ENCODE data around the gene LRP5. TPM values are rescaled to one million over a fixed set of nuclear protein-coding genes. Genes with fewer than 3 reads are reported as not detected.

Gene LRP5
- total and polyA plus RNA-seq, 3 donors from 2014 or later, result 15.7 to 21.3 (median 20.6) TPM

- Histone ChIP-seq H3K9me3 (no peaks in the 10 kb centered on the region), H3K4me1 (peaks cover 25% of the 10 kb centered on the region), H3K36me3 (ENCODE audit: low read depth, missing control alignments) (no peaks in the 10 kb centered on the region), H3K27ac (no peak overlapping the region), H3K27me3 (no peaks in the 10 kb centered on the region), H3K4me3 (no peak overlapping the region)
- WGBS, 2 donors, result 70% methylated on average over 3 of the region's 3 CpGs
- TF ChIP-seq POLR2A (IDR thresholded peaks at IDR 0.05) (no peak), CTCF (IDR thresholded peaks at IDR 0.05) (no peak)
- intact Hi-C loops (cut with DNase I; ENCODE audit: low total_unique reads), result no loop called here
- no peak for DNase-seq
Measured at GRCh38 chr11:68495220-68495729, 182.9 kb downstream of the LRP5 start.

- no peak for TF ChIP-seq CTCF (IDR thresholded peaks at IDR 0.05)
- no peak for TF ChIP-seq POLR2A (IDR thresholded peaks at IDR 0.05)
- Histone ChIP-seq H3K27ac (no peak overlapping the region), H3K9me3 (no peaks in the 10 kb centered on the region), H3K36me3 (ENCODE audit: low read depth, missing control alignments) (no peaks in the 10 kb centered on the region), H3K27me3 (no peaks in the 10 kb centered on the region), H3K4me1 (peaks cover 25% of the 10 kb centered on the region), H3K4me3 (no peak overlapping the region)
- no peak for DNase-seq
- 67 to 71% methylated on average over 3 of the region's 3 CpGs for WGBS, 2 donors
- intact Hi-C loops (cut with DNase I; ENCODE audit: low total_unique reads), result no loop called here
Measured at GRCh38 chr11:68495872-68496271, 183.5 kb downstream of the LRP5 start.

- Histone ChIP-seq H3K27ac (no peak overlapping the region), H3K36me3 (ENCODE audit: low read depth, missing control alignments) (no peaks in the 10 kb centered on the region), H3K27me3 (no peaks in the 10 kb centered on the region), H3K4me3 (no peak overlapping the region), H3K4me1 (peaks cover 25% of the 10 kb centered on the region), H3K9me3 (no peaks in the 10 kb centered on the region)
- no peak for TF ChIP-seq POLR2A (IDR thresholded peaks at IDR 0.05)
- no peak for TF ChIP-seq CTCF (IDR thresholded peaks at IDR 0.05)
- intact Hi-C loops (cut with DNase I; ENCODE audit: low total_unique reads), result no loop called here
- no peak for DNase-seq
- 38 to 61% methylated on average over 2 of the region's 2 CpGs for WGBS, 2 donors
Measured at GRCh38 chr11:68497761-68498160, 185.4 kb downstream of the LRP5 start.

- Histone ChIP-seq H3K4me3 (no peak overlapping the region), H3K36me3 (ENCODE audit: low read depth, missing control alignments) (no peaks in the 10 kb centered on the region), H3K27ac (no peak overlapping the region), H3K4me1 (peaks cover 26% of the 10 kb centered on the region), H3K9me3 (no peaks in the 10 kb centered on the region), H3K27me3 (no peaks in the 10 kb centered on the region)
- intact Hi-C loops (cut with DNase I; ENCODE audit: low total_unique reads), result no loop called here
- TF ChIP-seq CTCF (IDR thresholded peaks at IDR 0.05) (no peak), POLR2A (IDR thresholded peaks at IDR 0.05) (no peak)
- no peak for DNase-seq
- 49 to 57% methylated on average over 2 of the region's 2 CpGs for WGBS, 2 donors
Measured at GRCh38 chr11:68498321-68498720, 185.9 kb downstream of the LRP5 start.

Small RNA genes lying within 50 kb of the gene (small RNA-seq; reads per million reads assigned to genes)
- gene NDUFA3P2, result 0 reads per million in 2 donors

Other genes with a start within 250 kb of the LRP5 start
- 100 to 1,000 TPM; 145 to 200 TPM for gene CHKA, start 191.2 kb upstream of the LRP5 start, total RNA-seq
- 180 TPM for gene CHKA, start 191.2 kb upstream of the LRP5 start, polyA plus RNA-seq (ENCODE audit: insufficient read depth, low read depth, low replicate concordance)
- gene KMT5B, start 99.3 kb upstream of the LRP5 start, total RNA-seq, result 10 to 100 TPM; 44.1 to 56.5 TPM
- 42.1 TPM for gene KMT5B, start 99.3 kb upstream of the LRP5 start, polyA plus RNA-seq (ENCODE audit: insufficient read depth, low read depth, low replicate concordance)
- gene C11orf24, start 40.6 kb upstream of the LRP5 start, total RNA-seq, result 10 to 100 TPM; 65.7 to 87.7 TPM
- gene C11orf24, start 40.6 kb upstream of the LRP5 start, polyA plus RNA-seq (ENCODE audit: insufficient read depth, low read depth, low replicate concordance), result 29.6 TPM
- gene PPP6R3, start 148.2 kb downstream of the LRP5 start, total RNA-seq, result 100 to 1,000 TPM; 188 to 190 TPM
- gene PPP6R3, start 148.2 kb downstream of the LRP5 start, polyA plus RNA-seq (ENCODE audit: insufficient read depth, low read depth, low replicate concordance), result 88.5 TPM

Measured in testis (tissue), 3 donors.